GM21825 (cell line): ENCODE data around the gene DNASE1L2.
"Not testable (repeated sequence)": the region's sequence is repeated elsewhere in the genome, so short reads cannot be mapped to it uniquely, and the experiment has no call there.

ENCODE experiments used
- ATAC-seq: cut with Tn5 transposase; IDR thresholded peaks from one replicate; pipeline ENCODE4 v1.9.1; 2021; ENCODE audit warnings: mild to moderate bottlenecking, moderate library complexity; ENCODE audit not compliant: unreplicated experiment

Gene DNASE1L2

DNA sequence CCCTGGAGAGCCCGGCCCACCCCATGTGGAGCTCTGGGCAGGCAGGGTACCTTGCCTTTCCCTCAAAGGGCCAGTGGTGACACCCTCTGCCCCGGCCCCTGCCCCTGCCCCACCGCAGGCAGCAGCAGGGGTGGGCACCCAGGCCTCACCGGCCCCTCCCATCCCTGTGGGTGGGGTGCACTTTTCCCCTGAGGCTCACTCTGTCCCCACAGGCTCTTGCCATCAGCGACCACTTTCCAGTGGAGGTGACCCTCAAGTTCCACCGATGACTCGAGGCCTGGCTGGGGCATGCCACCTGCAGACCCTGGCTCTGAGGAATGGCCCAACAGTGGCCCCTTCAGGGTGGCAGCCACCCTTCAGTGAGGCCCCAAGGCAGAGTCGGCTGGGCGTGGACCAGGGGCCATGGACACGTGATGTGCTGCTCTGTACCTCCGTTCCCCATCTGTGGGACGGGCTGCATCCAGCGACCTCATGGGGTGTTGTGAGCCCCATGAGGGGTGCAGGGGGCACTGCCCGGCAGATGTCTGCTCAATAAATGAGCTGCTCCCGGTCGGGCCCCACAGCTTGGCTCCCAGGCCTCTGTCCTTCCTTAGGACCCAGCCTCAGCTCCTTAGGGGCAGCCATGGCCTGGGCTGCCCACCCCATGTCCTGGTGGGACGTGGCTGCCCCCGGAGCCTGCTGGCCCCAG lies 2.0 kb downstream of the DNASE1L2 start:
- ATAC-seq, result no peak

GRCh38 chr16:2238838-2239675 lies 2.8 kb downstream of the DNASE1L2 start:
- no peak for ATAC-seq

- not testable (repeated sequence) for ATAC-seq
These were observed 4.1 kb downstream of the DNASE1L2 start for GRCh38 chr16:2240331-2240730.

DNA sequence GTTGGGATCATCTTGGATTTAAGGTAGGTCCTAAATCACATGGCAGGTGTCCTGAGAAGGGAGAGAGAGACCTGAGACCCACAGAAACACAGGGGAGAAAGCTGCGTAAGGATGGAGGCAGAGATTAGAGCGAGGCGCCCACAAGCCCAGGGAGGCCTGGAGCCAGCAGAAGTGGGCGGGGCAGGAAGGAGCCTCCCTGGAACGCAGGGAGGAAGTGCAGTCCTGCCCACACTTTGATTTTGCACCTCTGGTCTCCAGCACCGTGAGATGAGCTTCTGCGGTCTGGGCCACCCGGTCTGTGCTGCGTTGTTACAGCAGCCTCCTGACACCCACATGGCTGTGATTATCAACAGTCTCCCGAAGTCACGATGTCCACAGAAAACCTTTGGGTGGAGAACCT lies 6.4 kb downstream of the DNASE1L2 start:
- no peak for ATAC-seq

DNA sequence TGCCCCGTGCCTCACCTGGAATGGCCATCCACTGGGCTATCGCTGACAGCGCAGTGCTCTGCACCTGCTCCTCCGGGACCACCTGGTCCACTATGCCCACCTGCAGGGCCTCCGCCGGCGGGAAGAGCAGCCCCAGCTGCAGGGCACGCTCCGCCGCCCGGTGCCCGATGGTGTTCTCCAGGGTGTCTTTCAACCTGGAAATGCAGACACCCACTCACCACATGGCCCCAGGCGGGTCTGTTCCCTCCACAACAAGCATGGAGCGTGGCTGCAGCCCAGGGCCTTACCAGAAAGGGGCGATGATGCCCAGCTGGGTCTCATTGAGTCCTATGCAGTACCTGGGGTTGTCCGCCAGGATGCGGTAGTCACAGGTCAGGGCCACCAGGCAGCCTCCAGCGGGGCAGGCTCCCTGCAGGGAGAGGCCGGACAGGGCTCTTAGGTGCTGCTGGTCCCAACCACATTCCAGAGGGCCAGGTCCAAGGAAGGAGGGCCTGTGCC lies 6.8 kb downstream of the DNASE1L2 start:
- no peak for ATAC-seq

- no peak for ATAC-seq
These were observed 7.5 kb downstream of the DNASE1L2 start for GRCh38 chr16:2243781-2244180.

- ATAC-seq, result no peak
These were observed 8.1 kb downstream of the DNASE1L2 start for GRCh38 chr16:2244301-2244700.

DNA sequence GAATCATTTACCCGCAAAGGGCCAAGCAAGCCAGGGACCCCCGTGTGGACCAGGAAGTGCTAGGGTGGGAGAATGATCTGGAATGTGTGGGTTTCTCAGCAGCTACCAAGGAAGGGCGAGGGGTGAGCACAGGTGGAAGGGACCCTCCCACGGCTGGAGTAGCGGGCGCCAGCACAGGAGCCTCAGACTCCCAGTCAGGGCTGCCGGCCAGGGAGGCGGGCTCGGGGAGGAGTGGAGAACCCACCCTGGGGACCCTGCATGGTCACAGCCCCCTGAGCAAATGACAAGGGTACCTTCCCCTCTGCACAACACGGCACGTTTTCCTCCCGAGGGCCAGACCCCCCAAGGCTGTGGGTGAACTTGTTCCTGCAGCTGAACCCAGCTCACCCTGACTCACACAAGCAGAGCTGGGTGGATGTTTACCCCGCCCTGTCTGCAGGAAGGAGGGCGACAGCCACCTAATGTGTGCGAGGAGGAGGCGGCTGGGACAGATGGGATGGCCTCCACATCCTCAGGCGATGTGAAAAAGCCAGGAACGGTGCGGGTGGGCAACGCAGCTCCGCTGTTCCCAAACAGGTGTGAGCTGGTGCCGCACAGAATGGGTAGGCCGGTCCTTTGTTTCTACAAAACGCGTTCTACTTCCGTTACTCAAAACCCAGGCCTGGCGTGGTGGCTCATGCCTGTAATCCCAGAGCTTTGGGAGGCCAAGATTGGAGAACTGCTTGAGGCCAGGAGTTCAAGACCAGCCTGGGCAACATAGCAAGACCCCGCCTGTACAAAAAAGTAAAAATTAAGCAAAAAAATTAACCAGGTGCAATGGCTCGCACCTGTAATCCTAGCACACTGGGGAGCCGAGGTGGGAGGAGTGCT lies 8.9 kb downstream of the DNASE1L2 start:
- no peak for ATAC-seq

GRCh38 chr16:2246301-2246885 lies 10.1 kb downstream of the DNASE1L2 start:
- ATAC-seq, result no peak

DNA sequence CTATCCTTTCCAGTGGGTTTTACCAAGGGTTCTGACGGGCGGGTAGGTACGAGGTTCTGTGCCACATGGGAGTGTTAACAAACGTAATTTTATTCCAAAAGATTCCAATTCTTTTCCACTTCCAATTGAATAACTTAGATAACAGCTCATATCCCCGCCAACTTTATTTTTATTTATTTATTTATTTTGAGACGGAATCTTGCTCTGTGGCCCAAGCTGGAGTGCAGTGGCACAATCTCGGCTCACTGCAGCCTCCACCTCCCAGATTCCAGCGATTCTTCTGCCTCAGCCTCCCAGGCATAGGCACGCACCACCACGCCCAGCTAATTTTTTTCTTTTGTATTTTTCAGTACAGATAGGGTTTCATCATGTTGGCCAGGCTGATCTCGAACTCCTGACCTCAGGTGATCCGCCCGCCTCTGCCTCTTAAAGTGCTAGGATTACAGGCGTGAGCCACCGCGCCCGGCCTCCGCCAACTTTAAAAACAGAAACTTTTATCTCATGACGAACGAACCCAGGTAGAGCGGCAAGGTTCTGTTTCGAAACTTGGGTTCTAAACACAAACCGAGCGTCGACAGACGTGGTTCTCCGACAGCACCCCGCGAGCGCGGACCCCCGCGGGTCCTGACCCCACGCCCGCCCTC lies 14.5 kb downstream of the DNASE1L2 start:
- no peak for ATAC-seq

GRCh38 chr16:2251296-2252111 lies 15.3 kb downstream of the DNASE1L2 start, which contains the start of gene ECI1:
ECI1 (minus strand) TSS chr16:2251587; CDS start chr16:2251566, 21 bp downstream.
- peak; percentile 88 for ATAC-seq

- ATAC-seq, result no peak
These were observed 16.5 kb downstream of the DNASE1L2 start for GRCh38 chr16:2252806-2253148.

DNA sequence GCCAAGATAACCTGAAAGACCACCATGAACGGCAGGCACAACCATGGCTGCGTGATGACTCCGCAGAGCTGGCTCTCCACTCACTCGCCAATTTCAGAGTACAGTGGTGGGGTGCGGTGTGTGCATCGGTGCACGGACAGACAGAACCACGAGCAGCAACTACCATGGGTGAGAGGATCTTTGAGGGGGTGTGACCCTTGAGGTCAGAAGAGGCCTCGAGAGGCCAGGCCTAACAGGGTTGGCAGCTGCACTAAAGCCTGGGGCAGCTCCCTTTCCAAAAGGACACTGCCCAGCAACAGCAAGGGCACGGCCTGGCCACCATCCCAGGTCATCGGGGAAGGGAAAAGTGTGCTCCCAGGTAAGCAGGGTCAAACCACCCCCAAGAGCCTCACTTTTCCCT lies 17.0 kb downstream of the DNASE1L2 start:
- ATAC-seq, result no peak

GRCh38 chr16:2256531-2257140 lies 20.4 kb downstream of the DNASE1L2 start:
- no peak for ATAC-seq

DNA sequence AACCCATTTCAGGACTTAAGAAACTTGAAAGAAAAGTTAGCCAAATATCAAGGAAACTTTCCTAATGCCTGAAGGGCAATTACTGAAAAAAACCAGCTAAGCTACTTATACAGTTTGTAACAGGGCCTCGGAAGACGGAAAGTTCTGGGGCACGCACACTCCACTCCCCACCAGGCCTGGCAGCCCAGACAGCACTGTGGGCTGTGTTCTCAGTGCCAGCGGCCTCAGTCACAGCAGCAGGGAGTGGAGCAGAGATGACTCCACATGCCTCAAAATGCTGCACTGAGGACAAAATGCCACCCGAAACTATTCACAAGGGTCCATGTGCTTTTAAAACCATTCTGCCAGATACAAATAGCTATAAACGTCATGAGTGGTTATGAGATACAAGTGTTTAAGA lies 21.5 kb downstream of the DNASE1L2 start:
- no peak for ATAC-seq

- ATAC-seq, result not testable (repeated sequence)
These were observed 22.3 kb downstream of the DNASE1L2 start for GRCh38 chr16:2258530-2258929.

DNA sequence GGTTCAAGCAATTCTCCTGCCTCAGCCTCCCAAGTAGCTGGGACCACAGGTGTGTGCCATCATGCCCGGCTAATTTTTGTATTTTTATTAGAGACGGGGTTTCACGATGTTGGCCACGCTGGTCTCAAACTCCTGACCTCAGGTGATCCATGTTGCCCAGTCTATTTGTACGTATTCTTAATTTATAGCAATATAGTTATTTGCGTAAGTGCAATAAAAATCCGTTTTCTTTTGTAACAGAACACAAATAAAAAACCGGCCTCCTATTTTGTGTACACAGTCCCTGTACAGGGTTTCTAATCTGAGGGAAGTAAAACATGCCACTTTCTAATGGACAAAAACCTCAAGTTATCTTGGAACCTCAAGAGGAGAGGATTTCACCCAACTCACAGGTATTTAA lies 24.0 kb downstream of the DNASE1L2 start:
- ATAC-seq, result no peak

DNA sequence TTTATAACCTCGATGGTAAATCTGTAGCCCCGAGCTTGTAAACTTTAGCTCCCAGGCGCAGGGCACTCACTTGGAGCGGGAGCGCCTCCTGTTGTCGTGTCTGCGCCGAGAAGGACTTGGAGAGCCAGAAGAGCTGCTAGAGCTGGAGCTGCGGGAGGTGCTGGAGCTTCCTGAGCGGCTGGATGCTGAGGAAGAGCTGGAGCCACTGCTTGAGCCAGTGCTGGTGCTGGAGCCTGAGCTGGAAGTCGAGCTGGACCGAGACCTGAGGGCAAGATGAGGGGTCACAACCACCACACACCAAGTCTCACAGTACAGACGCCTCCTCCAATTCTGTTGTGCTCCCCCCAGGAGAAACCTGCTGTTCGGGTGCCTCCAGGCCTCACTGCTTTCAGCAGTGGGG lies 26.8 kb downstream of the DNASE1L2 start:
- ATAC-seq, result not testable (repeated sequence)

DNA sequence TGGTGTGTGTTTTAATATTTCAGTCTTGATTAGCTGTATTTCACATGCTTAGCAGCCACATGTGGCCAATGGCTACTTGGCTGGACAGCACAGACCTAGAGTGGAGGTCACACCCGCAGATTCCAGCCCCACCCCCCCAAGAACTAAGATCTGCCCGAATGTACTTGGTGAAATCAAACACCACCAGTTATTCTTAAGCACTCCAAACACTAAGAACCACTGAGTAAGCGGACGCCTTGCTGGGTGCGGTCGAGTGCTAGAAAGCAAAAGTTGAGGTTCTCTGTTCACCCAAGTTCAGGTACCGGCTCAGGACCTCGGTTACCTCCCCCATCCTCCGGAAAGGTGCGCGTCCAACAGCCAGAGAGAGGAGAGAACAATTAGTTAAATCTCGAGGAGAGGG lies 30.6 kb downstream of the DNASE1L2 start:
- ATAC-seq, result not testable (repeated sequence)
